Endothelial cell of hepatic sinusoid (primary cell): ENCODE results near the gene BIN1.

Source experiments
- in situ Hi-C: cut with HindIII; loops from 2 replicates; pipeline ENCODE4 v1.10.0; 2017; ENCODE audit warnings: low sequenced_read_pairs

The BIN1 gene

DNA sequence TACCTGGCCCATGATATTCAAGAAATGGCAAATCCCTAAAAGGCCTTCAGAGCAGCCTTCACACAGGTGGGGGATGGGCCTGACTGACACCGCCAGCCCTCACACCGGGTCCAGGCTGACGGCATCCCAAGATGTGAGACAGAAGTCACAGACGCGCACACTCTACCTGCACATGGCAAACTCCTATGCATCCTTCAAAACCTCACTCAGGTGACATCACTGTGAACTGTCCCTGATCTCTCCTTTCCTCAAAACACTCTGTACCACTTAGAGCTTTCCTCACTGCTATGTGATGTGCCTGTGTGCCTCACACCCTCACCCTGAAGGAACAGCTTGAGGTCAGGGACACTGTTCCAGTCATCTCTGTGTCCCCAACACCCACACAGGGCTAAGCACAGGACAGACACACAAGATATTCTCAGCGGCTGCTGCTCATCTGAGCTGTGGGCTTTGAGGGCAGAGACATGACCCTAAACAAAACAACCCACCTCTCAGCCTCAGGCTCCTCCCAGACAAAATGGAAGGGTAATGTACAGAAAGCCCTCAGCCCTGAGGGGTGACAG is 27.5 kb downstream of the BIN1 start:
- in situ Hi-C loops: no loop called here

DNA sequence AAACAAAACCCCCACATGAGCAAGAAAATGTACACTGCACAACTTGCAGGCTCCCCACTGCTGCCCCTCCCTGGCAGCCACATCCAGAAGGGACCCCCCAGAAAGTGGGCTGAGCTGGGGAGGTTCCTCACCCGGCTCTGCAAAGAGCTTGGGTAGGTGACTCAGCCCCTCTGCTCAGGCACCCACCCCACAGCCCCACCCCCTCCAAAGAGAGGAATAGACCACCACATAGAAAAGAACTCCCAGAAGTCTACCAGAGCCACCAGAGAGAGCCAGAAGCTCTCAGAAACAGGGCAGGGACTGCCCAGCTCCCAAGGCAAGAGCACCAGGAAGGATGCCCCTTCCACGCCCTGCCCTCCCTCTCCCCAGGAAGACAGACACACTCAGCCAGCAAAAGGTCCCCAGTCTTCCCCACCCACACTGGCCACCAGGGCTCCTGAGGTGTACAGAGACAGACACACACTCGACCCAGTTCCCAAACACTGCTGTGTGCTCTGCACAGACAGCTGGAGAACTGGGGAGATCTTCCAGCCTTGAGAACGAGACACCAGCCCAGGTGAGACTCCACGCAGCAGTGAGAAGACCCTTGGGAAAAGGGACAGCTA is 28.2 kb downstream of the BIN1 start:
- in situ Hi-C loops: no loop called here

DNA sequence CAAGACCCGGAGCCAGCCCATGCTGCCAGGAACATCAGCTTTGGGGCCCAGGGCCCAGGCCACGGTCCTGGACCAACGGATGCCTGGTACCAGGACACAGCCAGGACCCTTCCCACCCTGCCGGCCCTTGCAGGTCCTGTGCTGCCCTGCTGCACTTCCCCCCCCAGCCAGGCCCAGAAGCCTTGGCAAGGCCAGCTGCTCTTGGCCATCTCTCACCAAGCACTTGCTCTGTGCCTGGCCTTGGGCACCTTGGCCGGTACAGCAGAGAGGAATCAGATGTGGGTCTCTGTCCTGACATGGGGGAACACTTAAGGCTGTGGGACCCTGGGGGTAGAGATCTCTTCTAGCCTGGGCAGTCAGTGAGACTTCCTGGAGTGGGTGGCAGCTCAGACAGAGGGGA is 28.9 kb downstream of the BIN1 start:
- in situ Hi-C loops: no loop called here

DNA sequence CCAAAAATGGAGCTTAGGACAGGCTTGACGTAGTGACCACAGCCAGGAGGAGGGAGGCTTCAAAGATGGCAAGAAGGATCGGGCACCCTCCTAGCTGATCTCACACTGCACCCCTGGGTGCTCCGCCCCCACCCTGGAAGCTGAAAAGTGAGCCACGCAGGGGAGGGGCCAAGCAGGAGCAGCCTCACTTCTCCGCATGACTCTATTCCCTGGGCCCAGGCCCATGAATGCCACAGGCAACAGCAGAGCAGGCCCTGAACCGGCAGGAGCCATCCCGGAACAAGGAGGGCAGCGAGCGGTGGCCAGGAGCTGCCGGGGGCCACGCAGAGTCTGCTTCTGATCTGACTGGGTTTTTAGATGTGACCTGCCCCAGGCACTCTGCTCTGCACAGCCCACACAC is 30.0 kb downstream of the BIN1 start:
- in situ Hi-C loops: no loop called here

DNA sequence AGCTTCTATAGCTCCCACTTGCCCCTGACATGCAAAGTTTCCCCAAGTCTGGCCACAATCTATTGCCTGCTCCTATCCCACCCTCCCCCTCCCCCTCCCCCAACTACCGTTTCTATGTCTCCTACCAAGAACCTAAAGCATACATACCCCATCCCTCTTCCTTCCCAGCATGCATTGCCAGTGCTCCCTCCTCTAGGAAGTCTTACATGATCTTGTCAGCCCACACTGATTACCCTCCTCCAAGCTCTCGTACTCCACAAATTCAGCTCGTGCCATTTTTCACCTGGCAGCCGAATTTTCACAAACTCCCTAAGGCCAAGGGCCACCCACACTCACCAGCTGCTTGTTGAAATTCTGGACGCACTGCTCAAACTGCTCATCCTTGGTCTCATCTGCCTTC is 30.7 kb downstream of the BIN1 start:
- in situ Hi-C loops: no loop called here

DNA sequence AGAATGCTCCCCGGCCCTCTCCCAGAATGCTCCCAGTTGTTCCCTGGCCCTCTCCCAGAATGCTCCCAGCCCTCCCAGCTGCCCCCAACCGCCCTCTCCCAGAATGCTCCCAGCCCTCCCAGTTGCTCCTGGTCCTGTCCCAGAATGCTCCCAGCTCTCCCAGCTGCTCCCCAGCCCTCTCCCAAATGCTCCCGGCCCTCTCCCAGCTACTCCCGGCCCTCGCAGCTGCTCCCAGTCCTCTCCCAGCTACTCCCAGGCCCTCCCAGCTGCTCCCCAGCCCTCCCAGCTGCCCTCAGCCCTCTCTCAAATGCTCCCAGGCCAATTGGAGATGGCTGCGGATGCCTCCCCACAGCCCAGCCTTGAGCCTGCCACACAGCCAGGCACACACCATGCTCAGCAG is 31.1 kb downstream of the BIN1 start:
- in situ Hi-C loops: no loop called here

DNA sequence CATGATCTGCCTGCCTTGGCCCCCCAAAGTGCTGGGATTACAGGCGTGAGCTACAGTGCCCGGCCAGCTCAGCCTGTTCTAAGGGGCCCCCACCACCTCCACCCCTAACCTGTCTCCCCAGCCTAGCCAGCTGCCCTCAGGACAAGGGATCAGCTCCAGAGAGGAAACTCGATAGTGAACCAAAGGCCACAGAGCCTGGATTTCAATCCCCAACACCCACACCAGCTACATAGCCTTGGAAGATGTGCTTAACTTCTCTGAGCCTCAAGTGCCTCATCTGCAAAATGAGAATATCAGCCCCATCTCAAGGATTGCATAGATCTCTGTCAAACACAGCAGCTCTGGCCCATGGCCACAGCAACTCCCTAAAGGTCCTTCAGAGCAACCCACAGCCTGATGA is 32.0 kb downstream of the BIN1 start:
- in situ Hi-C loops: no loop called here

DNA sequence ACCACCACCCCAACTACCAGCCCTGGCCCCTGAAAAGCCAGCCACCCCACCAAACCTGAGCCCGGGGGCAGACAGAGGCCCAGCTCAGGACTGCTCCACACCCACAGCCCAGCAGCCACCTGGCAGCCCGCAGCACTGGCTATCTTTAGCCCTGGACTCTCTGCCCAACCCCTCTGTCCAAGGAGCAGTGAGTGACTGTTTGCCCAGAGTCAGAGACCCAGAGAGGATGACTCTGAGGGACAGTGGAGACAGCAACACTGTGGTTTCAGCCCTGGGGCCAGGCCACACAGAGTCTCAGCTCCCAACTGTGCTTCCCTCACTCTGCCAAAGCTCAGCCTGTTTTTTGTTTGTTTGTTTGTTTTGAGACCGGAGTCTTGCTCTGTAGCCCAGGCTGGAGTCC is 32.6 kb downstream of the BIN1 start:
- in situ Hi-C loops: no loop called here

DNA sequence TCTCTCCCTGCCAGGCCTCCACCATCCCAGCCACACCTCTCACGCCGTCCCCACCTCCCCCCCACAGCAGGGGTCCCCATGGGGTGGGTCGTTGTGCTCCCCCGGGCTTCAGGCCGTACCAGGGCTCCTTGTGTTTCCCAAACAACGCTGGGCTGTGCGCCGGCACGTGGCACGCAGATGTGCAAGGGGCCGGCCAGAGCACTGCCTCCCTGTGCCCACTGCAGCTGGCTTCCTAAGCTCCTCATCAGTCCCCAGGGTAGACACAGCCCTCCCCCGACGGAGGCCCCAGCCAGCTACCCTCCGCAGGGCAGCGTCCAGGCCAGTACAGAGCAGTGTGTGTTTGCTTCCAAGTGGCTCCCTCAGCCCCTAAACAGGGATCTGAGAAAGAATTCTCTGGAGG is 34.0 kb downstream of the BIN1 start:
- in situ Hi-C loops: no loop called here

DNA sequence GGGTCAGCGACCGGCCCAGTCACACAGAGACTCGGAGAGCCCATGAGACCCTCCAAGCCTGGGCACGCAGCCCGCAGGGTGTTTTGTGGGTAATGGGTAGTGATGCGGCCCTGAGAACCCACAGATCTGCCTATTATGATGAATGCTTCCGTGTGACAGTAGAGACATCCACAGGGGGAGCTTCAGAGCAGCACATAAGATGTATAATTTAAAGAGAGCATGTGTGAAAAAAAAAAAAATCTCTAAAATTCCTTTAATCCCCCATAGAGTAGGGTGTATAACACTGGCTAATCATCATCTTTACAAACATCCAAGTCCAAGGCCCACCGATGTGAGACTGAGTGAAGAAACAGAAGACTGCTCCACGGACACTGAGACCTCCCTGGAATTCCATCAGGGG is 34.6 kb downstream of the BIN1 start:
- in situ Hi-C loops: no loop called here

DNA sequence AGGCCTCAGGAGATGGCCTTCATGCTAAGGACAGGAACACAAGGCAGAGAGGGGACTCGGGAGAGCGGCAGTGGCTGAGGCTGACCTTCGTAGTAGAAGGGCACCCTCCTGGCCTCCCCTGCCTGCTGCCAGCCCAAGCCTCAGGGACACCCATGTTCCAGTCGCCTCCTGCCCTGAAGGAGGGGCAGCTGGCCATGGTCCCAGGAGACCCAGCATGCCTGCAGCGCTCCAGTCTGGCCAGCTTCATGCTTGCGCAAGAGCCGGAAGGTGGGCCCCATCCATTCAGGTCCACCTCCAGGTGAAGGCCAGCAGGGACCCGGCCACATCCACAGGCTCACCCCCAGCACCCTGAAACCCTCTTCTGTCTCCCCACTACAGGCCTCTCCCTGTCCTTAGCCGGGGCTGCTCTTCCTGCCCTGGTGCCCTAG is 35.0 kb downstream of the BIN1 start:
- in situ Hi-C loops: no loop called here

DNA sequence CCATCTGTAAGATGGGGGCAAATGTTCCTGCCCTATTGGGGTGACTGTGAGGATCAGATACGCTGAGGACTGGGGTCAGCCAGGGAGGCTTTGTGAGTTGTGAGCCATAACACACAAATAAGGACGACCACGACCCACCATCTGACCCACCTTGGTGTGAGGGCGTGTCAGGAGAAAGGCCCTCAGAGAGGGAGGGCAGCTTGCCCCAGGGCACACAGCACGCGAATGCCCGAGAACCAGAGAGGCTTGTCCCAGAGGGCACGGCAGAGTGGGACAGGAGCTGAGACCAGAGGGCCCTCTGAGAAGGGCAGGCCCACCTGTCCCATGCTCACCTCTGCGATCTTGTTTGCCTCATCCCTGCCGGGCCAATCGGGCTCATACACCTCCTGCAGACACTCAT is 36.7 kb downstream of the BIN1 start:
- in situ Hi-C loops: no loop called here

DNA sequence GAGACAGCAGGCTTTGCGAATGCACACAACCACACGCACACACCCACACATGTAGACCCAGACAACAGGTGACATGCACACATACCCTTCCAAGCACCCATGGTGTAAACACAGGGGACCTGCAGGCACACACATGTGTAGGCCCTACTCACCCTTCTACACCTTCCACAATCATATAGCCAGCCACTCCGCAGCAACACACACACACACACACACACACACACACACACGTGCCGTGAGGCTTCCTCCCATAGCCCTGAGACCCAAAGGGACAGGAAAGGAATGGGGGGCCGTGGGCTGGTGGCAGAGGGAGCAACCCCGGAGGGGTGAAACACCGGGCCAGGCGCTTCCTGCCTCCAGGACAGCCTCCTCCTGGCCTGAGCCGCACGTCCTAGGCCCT is 37.4 kb downstream of the BIN1 start:
- in situ Hi-C loops: no loop called here

DNA sequence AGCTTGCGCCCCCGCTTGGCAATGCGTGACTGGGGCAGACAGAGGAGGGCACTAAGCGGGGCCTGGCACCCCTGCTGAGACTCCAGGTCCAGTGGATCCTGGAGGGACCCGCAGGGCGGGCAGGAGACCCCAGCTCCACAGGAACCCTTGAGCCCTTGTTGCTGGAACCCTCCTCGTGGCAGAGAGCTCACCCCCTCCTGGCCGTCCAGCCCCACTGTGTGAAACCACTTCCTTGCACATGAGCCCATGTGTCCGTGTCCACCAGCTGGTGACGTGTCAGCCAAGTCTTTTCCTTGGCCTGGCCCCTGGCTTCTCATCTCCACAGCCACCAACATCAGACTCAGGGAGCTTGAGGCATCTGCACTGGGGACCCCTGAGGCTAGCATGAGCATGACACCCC is 38.0 kb downstream of the BIN1 start:
- in situ Hi-C loops: no loop called here

DNA sequence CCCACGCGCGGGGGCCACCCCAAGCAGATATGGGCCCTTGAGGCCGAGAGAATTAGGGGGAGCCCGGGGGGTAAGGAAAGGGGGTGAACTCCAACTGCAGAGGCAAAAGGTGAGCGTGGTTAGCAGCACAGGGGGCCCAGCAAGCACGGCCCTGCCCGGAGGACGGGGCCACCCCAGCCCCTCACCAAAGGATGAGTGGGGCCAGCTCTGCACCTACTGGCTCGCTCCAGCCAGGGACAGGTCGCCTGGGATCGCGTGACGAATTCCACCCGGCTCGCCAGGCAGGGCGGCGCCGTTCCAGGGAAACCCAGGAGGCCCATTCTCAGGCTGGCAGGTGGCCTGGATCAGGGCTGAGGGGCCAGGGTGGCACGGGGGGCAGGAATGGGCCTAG is 38.6 kb downstream of the BIN1 start:
- in situ Hi-C loops: no loop called here

DNA sequence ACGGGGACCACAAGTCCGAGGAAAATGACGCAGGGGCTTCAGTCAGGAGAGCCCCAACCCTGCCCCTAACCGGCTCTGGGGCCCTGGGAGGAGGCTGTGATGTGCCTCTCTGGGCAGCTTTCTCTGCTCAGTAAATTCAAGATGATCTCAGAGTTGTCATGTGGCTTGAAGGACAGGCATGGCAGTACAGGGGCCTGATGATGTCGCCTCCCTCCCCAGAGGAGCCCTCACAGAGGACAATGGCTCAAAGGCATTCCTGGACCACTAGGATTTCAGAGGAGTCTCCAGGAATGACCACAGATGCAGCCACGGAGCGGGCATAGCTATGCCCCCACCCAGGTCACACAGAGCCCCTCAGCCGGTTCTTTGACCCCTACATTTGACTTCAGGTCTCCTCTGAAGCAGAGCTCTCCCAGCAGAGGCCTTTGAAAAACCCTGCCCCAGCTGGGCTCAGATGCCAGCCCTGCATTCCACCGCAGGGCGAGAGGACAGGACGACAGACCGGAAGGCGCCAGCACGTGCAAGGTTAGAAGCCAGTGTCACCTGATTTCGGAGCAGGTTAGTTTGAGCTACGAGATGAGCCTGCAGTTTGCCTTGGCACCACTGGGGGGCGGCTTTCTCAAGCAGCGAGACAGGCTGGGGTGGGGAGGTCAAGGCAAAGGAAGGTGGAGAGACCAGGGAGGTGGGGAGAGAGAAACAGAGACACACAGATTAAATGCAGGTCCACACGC is 39.2 kb downstream of the BIN1 start:
- in situ Hi-C loops: no loop called here

DNA sequence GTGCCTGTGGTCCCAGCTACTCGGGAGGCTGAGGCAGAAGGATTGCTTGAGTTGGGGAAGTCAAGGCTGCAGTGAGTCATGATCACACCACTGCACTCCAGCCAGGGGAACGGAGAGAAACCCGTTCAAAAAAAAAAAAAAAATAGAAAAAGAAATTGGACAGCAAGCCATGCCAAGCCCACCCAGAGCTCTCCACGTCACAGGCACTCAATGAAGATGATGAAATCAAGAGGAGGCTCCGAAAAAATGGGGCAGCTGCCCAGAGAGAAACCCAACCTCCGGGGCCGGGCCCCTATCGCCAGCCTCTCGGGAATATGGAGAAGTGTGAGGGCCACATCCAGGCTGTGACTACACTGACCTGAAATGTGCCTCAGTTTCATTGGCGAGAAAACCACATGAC is 40.0 kb downstream of the BIN1 start:
- in situ Hi-C loops: no loop called here

DNA sequence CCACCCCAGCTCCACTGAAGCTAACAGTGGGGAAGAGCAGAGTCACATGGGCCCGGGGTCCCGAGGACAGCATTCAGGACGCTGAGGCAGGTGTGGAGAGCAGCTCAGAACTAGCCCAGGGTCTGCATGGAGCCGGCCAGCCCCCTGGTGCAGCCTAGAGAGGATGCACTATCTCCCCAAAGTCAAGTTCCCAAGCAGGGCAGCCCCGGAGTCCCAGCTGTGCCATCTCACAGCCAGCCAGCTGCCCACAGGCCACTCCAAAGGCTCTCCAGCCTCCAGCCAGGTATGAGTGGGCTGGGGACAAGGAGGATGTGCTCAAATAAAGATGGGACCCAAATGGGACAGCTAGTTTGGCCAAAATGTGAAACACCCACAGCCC is 41.0 kb downstream of the BIN1 start:
- in situ Hi-C loops: no loop called here

DNA sequence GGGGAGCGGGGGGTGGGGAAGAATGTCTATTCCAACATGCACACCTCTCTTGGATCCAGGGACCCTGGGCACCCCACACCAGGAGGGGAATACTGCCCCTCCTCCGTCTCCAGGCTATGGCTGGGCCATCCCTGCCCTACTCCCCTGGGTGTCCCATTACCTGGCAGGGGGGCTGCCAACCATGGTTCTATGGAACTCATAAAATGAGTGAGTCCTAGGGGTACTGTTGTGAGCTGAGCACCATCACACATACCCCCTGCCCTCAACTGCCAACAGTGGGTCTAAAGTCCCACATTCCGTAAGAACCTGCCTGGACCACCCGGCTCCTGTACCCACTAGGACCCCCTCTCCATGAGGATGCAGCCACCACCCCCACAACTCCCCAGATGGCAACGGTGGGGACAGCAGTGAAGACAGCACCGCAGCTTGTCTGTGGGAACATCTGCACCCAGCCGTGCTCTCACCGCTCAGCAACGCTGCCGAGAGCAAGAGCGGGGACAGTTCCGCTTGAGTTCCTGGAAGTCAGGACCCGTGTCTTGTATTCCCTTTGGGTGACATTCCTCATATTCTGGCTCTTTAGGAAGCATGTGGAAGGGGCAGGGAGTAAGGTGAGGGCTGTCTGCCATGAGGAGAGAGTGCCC is 41.5 kb downstream of the BIN1 start:
- in situ Hi-C loops: no loop called here

DNA sequence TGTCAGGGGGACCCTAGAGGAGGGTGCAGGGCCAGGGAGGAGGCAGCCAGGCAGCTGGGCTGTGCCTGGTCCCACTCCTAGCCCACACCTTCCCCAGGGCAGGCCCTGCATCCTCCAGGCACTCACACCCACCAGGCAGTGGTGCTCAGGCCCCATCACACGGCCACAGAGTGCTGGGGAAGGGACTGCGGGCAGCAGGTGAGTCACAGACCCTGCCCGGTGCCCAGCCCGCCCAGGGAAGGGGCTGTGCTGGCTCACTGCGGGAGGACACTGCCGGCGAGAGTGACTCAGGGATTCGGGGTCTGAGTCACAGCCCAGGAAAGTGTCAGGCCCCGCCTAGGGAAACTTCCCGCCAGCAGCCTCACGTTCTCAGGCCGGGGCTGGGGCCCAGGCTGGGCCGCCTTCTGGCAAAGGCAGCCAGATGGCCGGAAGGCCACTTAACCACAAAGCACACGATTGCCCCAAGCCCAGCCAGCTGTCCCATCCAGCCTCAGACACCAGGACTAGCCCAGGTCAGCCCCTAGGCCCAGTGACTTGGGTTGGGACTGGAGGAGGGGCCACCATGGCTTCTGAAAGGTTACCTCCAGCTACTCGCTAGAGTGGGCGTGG is 42.2 kb downstream of the BIN1 start:
- in situ Hi-C loops: no loop called here

DNA sequence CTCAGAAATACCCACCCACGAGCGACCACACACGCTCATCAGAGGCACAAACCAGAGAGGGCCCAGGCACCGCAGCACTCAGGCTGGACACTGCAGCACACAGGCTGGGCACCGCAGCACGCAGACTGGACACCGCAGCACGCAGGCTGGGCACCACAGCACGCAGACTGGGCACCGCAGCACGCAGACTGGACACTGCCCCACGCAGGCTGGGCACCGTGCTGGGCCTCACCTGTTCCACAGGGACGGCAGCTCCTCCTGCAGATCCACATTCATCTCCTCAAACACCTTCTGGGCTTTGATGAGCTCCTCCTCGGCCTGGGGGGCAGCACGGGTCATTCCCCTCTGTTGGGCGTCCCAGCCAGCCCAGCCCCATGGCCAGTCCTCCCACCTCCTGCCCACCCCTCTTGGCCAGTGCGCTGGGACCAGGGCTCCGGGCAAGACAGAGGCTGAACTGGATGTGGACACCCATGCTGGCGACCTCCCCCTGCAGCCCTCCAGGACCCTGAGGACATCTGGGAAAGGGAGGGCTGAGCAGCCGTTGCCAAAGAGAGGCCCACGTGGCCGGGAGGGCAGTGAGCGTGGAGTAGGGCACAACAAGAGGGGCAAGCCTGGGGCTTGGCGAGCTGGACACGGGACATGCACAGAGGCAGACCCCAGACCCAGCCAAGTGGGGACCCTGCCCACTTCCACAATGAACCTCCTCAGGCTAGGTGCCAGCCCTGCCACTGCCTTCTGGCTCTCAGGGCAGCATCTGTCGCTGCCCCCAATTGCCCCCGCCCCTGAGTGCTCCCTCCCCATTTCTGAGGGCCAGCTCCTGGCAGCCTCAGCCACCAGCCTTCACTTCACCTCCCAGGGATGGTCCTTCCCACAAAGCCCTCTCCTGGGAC is 43.0 kb downstream of the BIN1 start:
- in situ Hi-C loops: no loop called here
